ENCODE data around the gene KRTCAP2. TPM values are rescaled to one million over a fixed set of nuclear protein-coding genes. Genes with fewer than 3 reads are reported as not detected.
"Not testable (repeated sequence)": the region's sequence is repeated elsewhere in the genome, so short reads cannot be mapped to it uniquely, and the experiment has no call there.

The KRTCAP2 gene
- total RNA-seq = 293 TPM

- peak; percentile 96 for DNase-seq (ENCODE audit: low spot score)
Observed at GRCh38 chr1:155172732-155173477, at the start of gene KRTCAP2. KRTCAP2 (minus strand) TSS chr1:155173304; CDS start chr1:155173224, 80 bp downstream.

- DNase-seq (ENCODE audit: low spot score) = not testable (repeated sequence)
Observed at GRCh38 chr1:155220211-155220965, 47.3 kb upstream of the KRTCAP2 start.

- no peak for DNase-seq (ENCODE audit: low spot score)
Observed at GRCh38 chr1:155219592-155220031, 46.5 kb upstream of the KRTCAP2 start.

- no peak for DNase-seq (ENCODE audit: low spot score)
Observed at GRCh38 chr1:155218854-155219591, 45.9 kb upstream of the KRTCAP2 start.

GRCh38 chr1:155214702-155215101, 41.6 kb upstream of the KRTCAP2 start:
- not testable (repeated sequence) for DNase-seq (ENCODE audit: low spot score)

GRCh38 chr1:155212051-155212440, 38.9 kb upstream of the KRTCAP2 start:
- not testable (repeated sequence) for DNase-seq (ENCODE audit: low spot score)

GRCh38 chr1:155211381-155212050, 38.4 kb upstream of the KRTCAP2 start:
- peak; percentile 74 for DNase-seq (ENCODE audit: low spot score)

GRCh38 chr1:155210314-155211104, 37.4 kb upstream of the KRTCAP2 start:
- DNase-seq (ENCODE audit: low spot score) = no peak

- DNase-seq (ENCODE audit: low spot score) = no peak
Observed at GRCh38 chr1:155209312-155209721, 36.2 kb upstream of the KRTCAP2 start.

GRCh38 chr1:155208541-155209311, 35.6 kb upstream of the KRTCAP2 start, which contains the start of gene MTX1:
MTX1 (plus strand) TSS chr1:155208695; CDS start chr1:155208805, 110 bp downstream.
- DNase-seq (ENCODE audit: low spot score) = peak; percentile 92

GRCh38 chr1:155207806-155208540, 34.9 kb upstream of the KRTCAP2 start, which contains the start of gene THBS3:
THBS3 (minus strand) TSS chr1:155207897; CDS start chr1:155207876, 21 bp downstream.
- DNase-seq (ENCODE audit: low spot score) = peak; percentile 65

GRCh38 chr1:155206891-155207805, 34.0 kb upstream of the KRTCAP2 start:
- peak; percentile 92 for DNase-seq (ENCODE audit: low spot score)

- no peak for DNase-seq (ENCODE audit: low spot score)
Observed at GRCh38 chr1:155205969-155206593, 33.0 kb upstream of the KRTCAP2 start.

GRCh38 chr1:155205035-155205434, 31.9 kb upstream of the KRTCAP2 start:
- DNase-seq (ENCODE audit: low spot score) = no peak

GRCh38 chr1:155202731-155203515, 29.8 kb upstream of the KRTCAP2 start:
- no peak for DNase-seq (ENCODE audit: low spot score)

GRCh38 chr1:155202198-155202597, 29.1 kb upstream of the KRTCAP2 start:
- DNase-seq (ENCODE audit: low spot score) = no peak

- no peak for DNase-seq (ENCODE audit: low spot score)
Observed at GRCh38 chr1:155200920-155201319, 27.8 kb upstream of the KRTCAP2 start.
